ENCODE measurements around the gene METTL1.
"Not testable (repeated sequence)": the region's sequence is repeated elsewhere in the genome, so short reads cannot be mapped to it uniquely, and the experiment has no call there.

METTL1 gene

GRCh38 chr12:57721846-57722608 lies 49.9 kb downstream of the METTL1 start:
- DNase-seq = not testable (repeated sequence)

- DNase-seq = no peak
These were observed 51.0 kb downstream of the METTL1 start for GRCh38 chr12:57720606-57721595.

- DNase-seq = no peak
These were observed 51.9 kb downstream of the METTL1 start for GRCh38 chr12:57719777-57720605.

GRCh38 chr12:57718641-57719528 lies 53.0 kb downstream of the METTL1 start:
- no peak for DNase-seq
